GM19455 (cell line): Measurements from ENCODE around the gene POLDIP3.
"Not testable (repeated sequence)": the region's sequence is repeated elsewhere in the genome, so short reads cannot be mapped to it uniquely, and the experiment has no call there.

Source experiments
- ATAC-seq: cut with Tn5 transposase; IDR thresholded peaks from one replicate; pipeline ENCODE4 v1.9.1; 2021; ENCODE audit not compliant: unreplicated experiment

The POLDIP3 gene

GRCh38 chr22:42587588-42588175 is 27.0 kb downstream of the POLDIP3 start:
- no peak for ATAC-seq

DNA sequence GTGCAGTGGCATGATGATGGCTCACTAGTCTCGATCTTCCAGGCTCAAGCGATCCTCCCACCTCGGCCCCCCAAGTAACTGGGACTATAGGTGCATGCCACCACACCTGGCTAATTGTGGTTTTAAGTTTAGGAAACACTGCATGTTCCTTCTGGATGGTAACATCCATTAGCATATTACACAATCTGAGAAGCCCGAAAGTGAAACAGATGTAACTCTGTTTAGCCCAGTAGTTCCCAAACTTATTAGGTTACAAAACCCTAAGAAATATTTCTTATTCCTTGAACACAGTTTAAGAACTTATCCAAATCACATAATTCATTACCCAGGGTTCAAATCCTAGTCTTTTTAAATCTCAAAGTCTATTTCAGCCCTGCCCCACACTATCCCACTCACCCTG is 28.3 kb downstream of the POLDIP3 start:
- no peak for ATAC-seq

DNA sequence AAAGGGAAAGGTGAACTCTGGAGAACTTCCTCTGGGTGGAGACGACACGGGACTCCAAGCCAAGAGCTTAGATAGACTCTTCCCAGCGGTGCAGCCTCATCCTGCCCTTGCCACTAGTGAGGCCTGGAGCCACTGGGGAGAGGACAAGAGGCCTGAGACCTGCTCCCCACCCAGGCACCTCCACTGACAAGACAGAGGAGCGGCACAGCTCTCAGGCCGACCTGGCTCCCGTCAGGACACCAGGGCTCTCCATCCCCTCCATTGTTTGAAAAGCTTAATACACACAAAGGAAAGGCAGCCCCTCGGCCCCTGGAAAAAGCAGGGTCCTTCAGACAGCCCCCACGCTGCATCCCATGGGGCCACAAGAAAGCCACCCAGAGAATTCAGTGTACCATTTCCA is 29.6 kb downstream of the POLDIP3 start:
- no peak for ATAC-seq

- ATAC-seq, result no peak
These were observed 30.2 kb downstream of the POLDIP3 start for GRCh38 chr22:42584364-42584940.

GRCh38 chr22:42582987-42583386 is 31.7 kb downstream of the POLDIP3 start:
- ATAC-seq, result no peak

- peak; percentile 70 for ATAC-seq
These were observed 32.6 kb downstream of the POLDIP3 start for GRCh38 chr22:42581762-42582716.

GRCh38 chr22:42581194-42581761 is 33.4 kb downstream of the POLDIP3 start:
- ATAC-seq, result peak; percentile 27

- ATAC-seq, result not testable (repeated sequence)
These were observed 34.6 kb downstream of the POLDIP3 start for GRCh38 chr22:42580040-42580439.

- ATAC-seq, result no peak
These were observed 37.0 kb downstream of the POLDIP3 start for GRCh38 chr22:42577623-42578240.

DNA sequence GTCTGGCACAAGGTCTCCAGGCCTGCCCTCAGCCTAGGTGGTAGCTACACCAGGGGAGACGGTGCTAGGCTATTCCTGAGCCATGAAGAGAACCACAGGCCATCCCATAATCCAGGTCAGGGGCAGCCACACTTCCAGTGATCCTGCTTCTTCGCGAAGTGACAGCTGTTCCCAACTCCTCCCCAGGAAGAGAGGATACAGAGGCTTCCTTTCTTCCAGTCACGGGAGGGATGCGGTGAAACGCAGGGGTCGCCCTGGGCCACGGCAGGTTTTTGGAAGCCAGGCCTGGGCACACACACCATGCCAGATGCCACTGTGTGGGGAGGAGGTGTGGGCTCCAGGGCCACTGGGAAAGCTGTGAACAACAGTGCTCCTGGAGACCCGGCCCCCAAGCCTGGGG is 37.5 kb downstream of the POLDIP3 start:
- ATAC-seq, result not testable (repeated sequence)

- not testable (repeated sequence) for ATAC-seq
These were observed 38.6 kb downstream of the POLDIP3 start for GRCh38 chr22:42575996-42576574.

GRCh38 chr22:42574468-42574867 is 40.2 kb downstream of the POLDIP3 start:
- not testable (repeated sequence) for ATAC-seq

DNA sequence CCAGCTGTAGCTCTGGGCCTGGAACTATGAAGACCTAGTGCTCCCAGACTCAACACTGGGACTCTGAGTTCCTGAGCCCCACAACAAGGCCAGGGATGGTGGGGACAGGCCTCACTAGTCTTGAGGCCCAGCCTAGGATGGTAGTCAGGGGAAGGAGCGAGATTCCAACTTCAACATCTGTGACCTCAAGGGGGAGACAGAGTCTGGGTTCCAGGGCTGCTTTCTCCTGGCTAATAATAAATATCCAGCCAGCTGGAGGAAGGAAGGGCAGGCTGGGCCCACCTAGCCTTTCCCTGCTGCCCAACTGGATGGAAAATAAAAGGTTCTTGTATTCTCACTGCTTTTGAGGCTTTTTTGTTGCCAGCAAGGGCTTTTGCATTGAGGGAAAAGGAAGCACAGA is 40.6 kb downstream of the POLDIP3 start:
- not testable (repeated sequence) for ATAC-seq

- not testable (repeated sequence) for ATAC-seq
These were observed 43.6 kb downstream of the POLDIP3 start for GRCh38 chr22:42571068-42571467.

DNA sequence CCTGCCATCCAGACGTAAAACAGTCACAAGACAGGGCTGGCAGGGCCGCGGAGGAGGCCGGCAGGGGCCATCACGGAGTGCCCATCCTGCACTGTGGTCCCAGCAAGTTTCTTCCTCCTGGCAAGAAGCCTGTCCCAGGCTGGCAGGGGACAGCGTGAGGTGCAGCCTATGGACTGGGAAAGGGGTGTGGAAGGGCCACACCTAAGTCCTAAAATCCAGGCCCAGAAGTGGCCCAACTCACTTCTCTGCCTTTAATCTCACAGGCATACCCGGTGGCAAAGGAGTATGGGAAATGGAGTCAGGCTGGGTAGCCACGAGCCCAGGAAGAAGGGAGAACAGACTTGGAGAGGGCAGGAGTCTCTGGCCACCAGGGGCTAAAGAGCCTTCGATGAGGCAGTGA is 44.1 kb downstream of the POLDIP3 start:
- not testable (repeated sequence) for ATAC-seq

DNA sequence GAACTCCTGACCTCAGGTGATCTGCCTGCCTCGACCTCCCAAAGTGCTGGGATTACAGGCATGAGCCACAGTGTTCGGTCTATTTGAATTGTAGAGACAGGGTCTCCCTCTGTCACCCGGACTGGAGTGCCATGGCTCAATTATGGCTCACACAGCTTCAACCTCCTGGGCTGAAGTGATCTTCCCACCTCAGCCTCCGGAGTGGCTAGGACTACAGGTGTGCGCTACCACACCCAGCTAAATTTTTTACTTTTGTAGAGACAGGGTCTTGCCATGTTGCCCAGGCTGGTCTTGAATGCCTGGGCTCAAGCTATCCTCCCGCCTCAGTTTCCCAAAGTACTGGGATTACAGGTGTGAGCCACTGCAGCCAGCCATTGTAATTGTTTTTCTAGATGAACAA is 46.7 kb downstream of the POLDIP3 start:
- not testable (repeated sequence) for ATAC-seq

DNA sequence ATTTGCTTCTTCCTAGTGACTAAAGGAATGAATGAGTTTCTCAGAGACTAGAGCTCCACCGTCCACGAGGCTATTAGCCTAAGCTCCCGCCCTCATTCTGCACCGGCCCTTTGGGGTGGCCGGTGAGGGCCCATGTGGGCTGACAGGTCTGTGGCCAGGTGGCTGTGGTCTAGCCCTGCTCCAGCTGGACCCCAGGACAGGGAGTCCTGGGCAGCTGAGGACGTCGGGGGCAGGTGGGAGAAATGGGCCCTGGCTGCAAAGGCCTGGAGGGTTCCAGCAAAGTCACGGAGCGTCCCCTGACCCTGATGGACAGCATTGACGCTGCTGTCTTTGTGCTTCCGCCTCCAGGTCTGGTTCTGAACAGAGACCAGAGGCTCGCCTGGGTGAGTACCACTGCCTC is 48.7 kb downstream of the POLDIP3 start:
- ATAC-seq, result no peak

DNA sequence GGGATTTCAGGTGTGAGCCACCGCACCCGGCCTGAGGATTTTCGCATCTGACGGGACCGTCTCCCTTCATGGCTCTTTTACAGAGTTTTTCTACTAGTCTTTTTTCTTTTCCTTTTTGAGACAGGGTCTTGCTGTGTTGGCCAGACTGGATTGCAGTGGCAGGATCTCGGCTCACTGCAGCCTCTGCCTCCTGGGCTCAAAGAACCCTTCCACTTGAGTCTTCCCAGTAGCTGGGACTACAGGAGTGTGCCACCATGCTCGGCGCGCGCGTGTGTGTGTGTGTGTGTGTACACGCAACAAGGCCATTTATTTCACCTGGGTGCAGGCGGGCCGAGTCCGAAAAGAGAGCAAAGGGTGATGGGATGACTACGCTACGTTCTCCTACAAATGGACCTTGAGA is 50.0 kb downstream of the POLDIP3 start:
- ATAC-seq, result no peak

GRCh38 chr22:42563943-42564342 is 50.7 kb downstream of the POLDIP3 start:
- not testable (repeated sequence) for ATAC-seq

DNA sequence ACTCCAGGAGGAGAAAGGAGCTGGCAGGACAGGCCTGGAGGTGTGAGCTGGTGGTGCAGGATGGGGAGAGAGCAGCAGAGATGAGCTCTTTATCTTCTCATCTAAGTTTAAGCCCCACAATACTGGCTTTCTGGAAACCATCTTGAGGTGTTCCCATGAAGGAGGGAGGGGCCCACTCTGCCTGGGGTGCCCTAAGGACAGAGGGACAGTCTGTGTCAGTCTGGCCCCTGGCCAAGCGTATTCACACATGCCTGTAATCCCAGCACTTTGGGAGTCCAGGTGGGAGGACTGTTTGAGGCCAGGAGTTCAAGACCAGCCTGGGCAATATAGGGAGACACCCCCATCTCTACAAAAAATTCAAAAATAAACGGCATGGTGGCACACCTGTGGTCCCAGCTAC is 52.0 kb downstream of the POLDIP3 start:
- ATAC-seq, result no peak

DNA sequence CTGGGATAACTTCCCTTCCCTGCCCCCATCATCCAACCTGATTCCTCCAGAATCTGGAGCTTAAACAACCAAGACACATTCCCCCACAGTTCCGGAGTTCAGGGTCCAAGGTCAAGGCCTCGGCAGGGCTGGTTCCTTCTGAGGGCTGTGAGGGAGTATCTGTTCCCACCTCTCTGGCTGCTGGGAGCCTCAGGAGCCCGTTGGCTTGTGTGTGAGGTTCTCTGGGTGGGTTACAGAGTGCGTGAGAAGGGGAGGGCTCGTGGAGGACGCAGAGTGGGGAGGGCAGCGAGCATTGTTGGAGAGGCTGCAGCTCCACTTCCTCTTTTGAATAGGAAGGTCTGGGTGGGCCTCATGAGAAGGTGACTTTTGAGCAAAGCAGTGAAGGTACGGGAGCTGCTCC is 52.4 kb downstream of the POLDIP3 start:
- no peak for ATAC-seq
